Upper lobe of left lung (tissue), 6 donors: ENCODE results near the gene NOSTRIN. TPM values are rescaled to one million over a fixed set of nuclear protein-coding genes. Genes with fewer than 3 reads are reported as not detected.

Experiments used
- ATAC-seq, 2 donors: fragments of 200-7000 bp; cut with Tn5 transposase; one replicate each; pipeline ENCODE4 v1.9.1; 2022; ENCODE audit warnings: mild to moderate bottlenecking in 2 of 2, moderate library complexity in 2 of 2; ENCODE audit not compliant: low FRiP score in 2 of 2
- DNase-seq, 2 donors: peaks; one replicate each; pipeline ENCODE4 v3.0.0-alpha.2; 2019 to 2020
- H3K27ac ChIP-seq, 4 donors: fragments of 200-600 bp; sonication (generic); one replicate each; pipeline ENCODE4 v1.5.1; 2016 to 2019
- H3K27me3 ChIP-seq, 4 donors: fragments of 200-600 bp; sonication (generic); one replicate each; pipeline ENCODE4 v1.5.1; 2017 to 2019
- H3K36me3 ChIP-seq, 4 donors: fragments of 200-600 bp; sonication (generic); one replicate each; pipeline ENCODE4 v1.5.1; 2016 to 2019
- H3K4me1 ChIP-seq, 4 donors: fragments of 200-600 bp; sonication (generic); one replicate each; pipeline ENCODE4 v1.5.1; 2018 to 2019
- H3K4me3 ChIP-seq, 4 donors: fragments of 200-600 bp; sonication (generic); one replicate each; pipeline ENCODE4 v1.5.1; 2017 to 2019; ENCODE audit warnings: mild to moderate bottlenecking in 2 of 4, moderate library complexity in 1 of 4
- H3K9me3 ChIP-seq, 4 donors: fragments of 200-600 bp; sonication (generic); one replicate each; pipeline ENCODE4 v1.5.1; 2018 to 2019
- CTCF ChIP-seq, 6 experiments: fragments of 450-650 bp in 4 of 6; fragments of 200-600 bp in 2 of 6; sonication (generic) in 2 of 6; IDR thresholded peaks; one replicate each; pipeline ENCODE4 v1.5.1; 2016 to 2019; ENCODE audit warnings: antibody characterized with exemption in 6 of 6
- EP300 ChIP-seq, 4 donors: sonication (generic); formaldehyde crosslinking; IDR thresholded peaks; one replicate each; pipeline ENCODE4 v1.5.1; 2017; ENCODE audit warnings: antibody characterized with exemption in 4 of 4, control low read depth in 2 of 4
- POLR2A ChIP-seq, 4 donors: fragments of 450-650 bp; IDR thresholded peaks; one replicate each; pipeline ENCODE4 v1.5.1; 2016 to 2017; ENCODE audit warnings: antibody characterized with exemption in 4 of 4, mild to moderate bottlenecking in 2 of 4
- POLR2AphosphoS5 ChIP-seq, 2 donors: sonication (generic); formaldehyde crosslinking; IDR thresholded peaks; one replicate each; pipeline ENCODE4 v1.5.1; 2017; ENCODE audit warnings: antibody characterized with exemption in 2 of 2
- WGBS, 2 donors: methylation state at CpG; one replicate each; pipeline ENCODE4 v1.1.5; 2017 to 2018; 5-methylcytosine and 5-hydroxymethylcytosine counted together
- total RNA-seq, 6 donors: library from RNA; depleted of rRNA in 4 of 6; stranded (reverse); fragments of >200 nt in 4 of 6; gene quantifications; one replicate each; pipeline versions ENCODE4 v1.1.0 to v1.2.1, GENCODE V29; 2016 to 2021
- donor health status: DM: no; HTN: no; CAD: no; lungs with moderate emphysema.
- donor health status: DM: no; HTN: yes; CAD: no; lungs with severe emphysema.

The NOSTRIN gene
- total RNA-seq, 6 donors from 2014 or later: 33.5 to 110 (median 39.6) TPM

GRCh38 chr2:168901003-168901402 is 98.6 kb downstream of the NOSTRIN start, which contains the start of gene G6PC2:
G6PC2 (plus strand) TSS chr2:168901291; CDS start chr2:168901332, 41 bp downstream.
- ATAC-seq (no peak), DNase-seq (no peak)
- Histone ChIP-seq H3K9me3 (no peaks in the 10 kb centered on the region), H3K36me3 (no peaks in the 10 kb centered on the region), H3K27me3 (no peaks in the 10 kb centered on the region), H3K27ac (no peak within 1 kb of the TSS), H3K4me1 (no peaks in the 10 kb centered on the region), H3K4me3 (no peak within 1 kb of the TSS)
- no peak for TF ChIP-seq POLR2A (IDR thresholded peaks at IDR 0.05)
- no peak for TF ChIP-seq CTCF (IDR thresholded peaks at IDR 0.05)
- TF ChIP-seq POLR2AphosphoS5 (IDR thresholded peaks at IDR 0.05): no peak
- no peak for TF ChIP-seq EP300 (IDR thresholded peaks at IDR 0.05)
- 69 to 71% methylated on average over 5 of the region's 5 CpGs for WGBS, 2 donors

GRCh38 chr2:168903888-168904287 is 101.5 kb downstream of the NOSTRIN start:
- no peak overlapping the region for H3K27ac ChIP-seq
- H3K9me3 ChIP-seq: no peaks in the 10 kb centered on the region
- no peak for TF ChIP-seq CTCF (IDR thresholded peaks at IDR 0.05)
- no peak for TF ChIP-seq POLR2AphosphoS5 (IDR thresholded peaks at IDR 0.05)
- no peak for TF ChIP-seq POLR2A (IDR thresholded peaks at IDR 0.05)
- TF ChIP-seq EP300 (IDR thresholded peaks at IDR 0.05): no peak
- no peaks in the 10 kb centered on the region for H3K4me1 ChIP-seq
- DNase-seq (no peak), ATAC-seq (no peak)
- no peaks in the 10 kb centered on the region for H3K27me3 ChIP-seq
- H3K36me3 ChIP-seq: no peaks in the 10 kb centered on the region
- WGBS, 2 donors: 94% methylated on average over 2 of the region's 2 CpGs
- no peak overlapping the region for H3K4me3 ChIP-seq

GRCh38 chr2:168904358-168904757 is 101.9 kb downstream of the NOSTRIN start:
- ATAC-seq: no peak
- Histone ChIP-seq H3K9me3 (no peaks in the 10 kb centered on the region), H3K4me1 (no peaks in the 10 kb centered on the region), H3K27me3 (no peaks in the 10 kb centered on the region), H3K36me3 (no peaks in the 10 kb centered on the region), H3K27ac (no peak overlapping the region), H3K4me3 (no peak overlapping the region)
- DNase-seq: no peak
- TF ChIP-seq EP300 (IDR thresholded peaks at IDR 0.05) (no peak), POLR2AphosphoS5 (IDR thresholded peaks at IDR 0.05) (no peak), CTCF (IDR thresholded peaks at IDR 0.05) (no peak), POLR2A (IDR thresholded peaks at IDR 0.05) (no peak)
- 89 to 93% methylated on average over 3 of the region's 3 CpGs for WGBS, 2 donors

GRCh38 chr2:168907940-168908662 is 105.7 kb downstream of the NOSTRIN start:
- no peak for TF ChIP-seq CTCF (IDR thresholded peaks at IDR 0.05)
- TF ChIP-seq POLR2AphosphoS5 (IDR thresholded peaks at IDR 0.05): no peak
- TF ChIP-seq POLR2A (IDR thresholded peaks at IDR 0.05): no peak
- TF ChIP-seq EP300 (IDR thresholded peaks at IDR 0.05): no peak
- DNase-seq: no peak
- ATAC-seq: no peak
- Histone ChIP-seq H3K27ac (no peak overlapping the region), H3K9me3 (no peaks in the 10 kb centered on the region), H3K4me1 (peaks cover 0 to 3% (median 1%) of the 10 kb centered on the region in 4 donors), H3K4me3 (no peak overlapping the region), H3K27me3 (no peaks in the 10 kb centered on the region), H3K36me3 (no peaks in the 10 kb centered on the region)
- WGBS, 2 donors: 84 to 88% methylated on average over 8 of the region's 8 CpGs

GRCh38 chr2:168910330-168910729 is 107.9 kb downstream of the NOSTRIN start:
- no peaks in the 10 kb centered on the region for H3K9me3 ChIP-seq
- WGBS, 2 donors: 81 to 82% methylated on average over 5 of the region's 5 CpGs
- no peak overlapping the region for H3K27ac ChIP-seq
- TF ChIP-seq POLR2AphosphoS5 (IDR thresholded peaks at IDR 0.05) (no peak), EP300 (IDR thresholded peaks at IDR 0.05) (no peak), CTCF (IDR thresholded peaks at IDR 0.05) (no peak), POLR2A (IDR thresholded peaks at IDR 0.05) (no peak)
- ATAC-seq: no peak
- no peaks in the 10 kb centered on the region for H3K36me3 ChIP-seq
- no peak overlapping the region for H3K4me3 ChIP-seq
- H3K4me1 ChIP-seq: peaks cover 0 to 4% (median 1%) of the 10 kb centered on the region in 4 donors
- DNase-seq: no peak
- no peaks in the 10 kb centered on the region for H3K27me3 ChIP-seq
